Measurements from ENCODE around the gene CDH12. TPM values are rescaled to one million over a fixed set of nuclear protein-coding genes. Genes with fewer than 3 reads are reported as not detected.

Gene CDH12
- total RNA-seq, 2 donors from 2014 or later = 0.90 to 1.9 TPM

DNA sequence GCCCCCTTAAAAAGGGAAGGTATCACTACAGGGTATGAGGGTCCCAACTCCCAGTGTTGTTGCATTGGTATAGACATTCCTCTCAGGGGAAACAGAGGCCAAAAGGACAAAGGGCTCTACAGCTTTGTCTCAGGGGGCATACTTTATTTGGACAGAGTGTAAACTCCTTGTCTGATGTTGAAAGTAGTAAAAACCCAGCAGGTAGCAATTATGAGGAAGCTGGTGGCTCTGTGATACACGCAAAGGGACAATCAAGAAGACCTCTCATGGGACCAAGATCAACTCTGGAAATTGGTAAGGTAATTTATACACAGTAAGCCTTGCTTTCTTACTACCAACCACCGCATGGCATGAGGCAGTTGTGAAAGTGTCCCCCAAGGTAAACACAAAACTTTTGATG is 764.6 kb downstream of the CDH12 start:
- H3K27ac Mint-ChIP-seq = no peak overlapping the region
- Histone ChIP-seq H3K9ac (ENCODE audit: extremely low read depth, low read length, poor library complexity, severe bottlenecking) (no peak overlapping the region), H3K27ac (ENCODE audit: low read depth, low read length) (no peak overlapping the region), H3K4me1 (ENCODE audit: control insufficient read depth, insufficient read depth, low read length) (peaks cover 12% of the 10 kb centered on the region), H3K36me3 (ENCODE audit: control insufficient read depth, insufficient read depth, low read length) (no peaks in the 10 kb centered on the region), H3K9me3 (ENCODE audit: control insufficient read depth, low read length) (peaks cover 8% of the 10 kb centered on the region), H3K4me3 (ENCODE audit: low read length) (no peak overlapping the region), H3K27me3 (ENCODE audit: control insufficient read depth, insufficient read depth, low read length, poor library complexity, severe bottlenecking) (no peaks in the 10 kb centered on the region)
- H3K4me1 Mint-ChIP-seq = peaks cover 8% of the 10 kb centered on the region
- H3K36me3 Mint-ChIP-seq (ENCODE audit: low read depth) = no peaks in the 10 kb centered on the region
- H3K27me3 Mint-ChIP-seq (ENCODE audit: insufficient read depth) = no peaks in the 10 kb centered on the region
- no peak for DNase-seq
- H3K4me3 Mint-ChIP-seq = no peak overlapping the region
- WGBS, 2 experiments (ENCODE audit: insufficient coverage in 1 of 2, insufficient read length in 1 of 2) = 86 to 91% methylated on average over 1 to 2 of the region's 2 CpGs
- peaks cover 4% of the 10 kb centered on the region for H3K9me3 Mint-ChIP-seq
- TF ChIP-seq, protein P1, sequence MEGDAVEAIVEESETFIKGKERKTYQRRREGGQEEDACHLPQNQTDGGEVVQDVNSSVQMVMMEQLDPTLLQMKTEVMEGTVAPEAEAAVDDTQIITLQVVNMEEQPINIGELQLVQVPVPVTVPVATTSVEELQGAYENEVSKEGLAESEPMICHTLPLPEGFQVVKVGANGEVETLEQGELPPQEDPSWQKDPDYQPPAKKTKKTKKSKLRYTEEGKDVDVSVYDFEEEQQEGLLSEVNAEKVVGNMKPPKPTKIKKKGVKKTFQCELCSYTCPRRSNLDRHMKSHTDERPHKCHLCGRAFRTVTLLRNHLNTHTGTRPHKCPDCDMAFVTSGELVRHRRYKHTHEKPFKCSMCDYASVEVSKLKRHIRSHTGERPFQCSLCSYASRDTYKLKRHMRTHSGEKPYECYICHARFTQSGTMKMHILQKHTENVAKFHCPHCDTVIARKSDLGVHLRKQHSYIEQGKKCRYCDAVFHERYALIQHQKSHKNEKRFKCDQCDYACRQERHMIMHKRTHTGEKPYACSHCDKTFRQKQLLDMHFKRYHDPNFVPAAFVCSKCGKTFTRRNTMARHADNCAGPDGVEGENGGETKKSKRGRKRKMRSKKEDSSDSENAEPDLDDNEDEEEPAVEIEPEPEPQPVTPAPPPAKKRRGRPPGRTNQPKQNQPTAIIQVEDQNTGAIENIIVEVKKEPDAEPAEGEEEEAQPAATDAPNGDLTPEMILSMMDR (conservative IDR thresholded peaks at IDR 0.05) = no peak

DNA sequence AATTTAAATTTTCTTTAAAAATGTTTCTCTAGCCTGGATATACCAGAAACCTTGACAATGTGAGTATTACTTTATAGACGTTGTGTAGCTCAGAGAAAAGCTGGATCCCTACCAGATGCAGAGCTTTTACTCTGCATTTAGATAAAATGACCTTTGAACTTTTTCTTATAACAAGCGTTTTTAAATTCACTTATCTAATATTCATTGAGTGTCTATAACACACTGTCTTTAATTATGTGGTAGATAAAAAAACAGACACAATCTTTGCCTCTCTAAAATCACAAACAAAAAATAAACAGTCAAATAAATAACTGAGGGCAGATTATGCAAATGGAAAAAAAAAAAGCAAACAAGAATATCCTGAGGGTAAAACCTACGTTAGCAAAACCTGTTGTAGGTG is 773.6 kb downstream of the CDH12 start:
- Mint-ChIP-seq H3K4me3 (no peak overlapping the region), H3K4me1 (no peaks in the 10 kb centered on the region), H3K9me3 (no peaks in the 10 kb centered on the region), H3K36me3 (ENCODE audit: low read depth) (no peaks in the 10 kb centered on the region), H3K27me3 (ENCODE audit: insufficient read depth) (no peaks in the 10 kb centered on the region), H3K27ac (no peak overlapping the region)
- no peaks in the 10 kb centered on the region for H3K36me3 ChIP-seq (ENCODE audit: control insufficient read depth, insufficient read depth, low read length)
- no peak overlapping the region for H3K9ac ChIP-seq (ENCODE audit: extremely low read depth, low read length, poor library complexity, severe bottlenecking)
- no peak overlapping the region for H3K27ac ChIP-seq (ENCODE audit: low read depth, low read length)
- TF ChIP-seq, protein P1 (conservative IDR thresholded peaks at IDR 0.05) = no peak
- H3K27me3 ChIP-seq (ENCODE audit: control insufficient read depth, insufficient read depth, low read length, poor library complexity, severe bottlenecking) = no peaks in the 10 kb centered on the region
- H3K9me3 ChIP-seq (ENCODE audit: control insufficient read depth, low read length) = no peaks in the 10 kb centered on the region
- H3K4me3 ChIP-seq (ENCODE audit: low read length) = no peak overlapping the region
- no peak for DNase-seq
- WGBS, 2 experiments (ENCODE audit: insufficient coverage in 1 of 2, insufficient read length in 1 of 2) = 71 to 87% methylated on average over 1 to 2 of the region's 3 CpGs
- no peaks in the 10 kb centered on the region for H3K4me1 ChIP-seq (ENCODE audit: control insufficient read depth, insufficient read depth, low read length)

DNA sequence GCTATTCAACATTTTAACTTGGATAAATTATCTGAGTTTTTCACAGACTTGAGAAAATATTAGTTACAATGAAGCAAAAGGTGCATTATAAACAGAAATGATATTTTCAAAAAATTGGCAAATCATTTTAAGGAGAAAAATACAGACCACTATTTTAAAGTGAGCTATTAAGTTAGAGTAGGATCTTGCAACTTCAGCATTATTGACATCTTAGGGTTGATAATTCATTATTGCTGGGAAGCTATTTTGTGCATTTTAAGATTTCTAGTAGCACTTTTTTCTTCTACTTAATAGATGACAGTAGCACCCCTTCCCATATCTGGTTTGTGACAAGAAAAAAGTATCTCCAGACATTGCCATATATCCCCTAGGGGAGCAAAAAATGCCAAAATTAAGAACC is 774.1 kb downstream of the CDH12 start:
- no peaks in the 10 kb centered on the region for H3K4me1 Mint-ChIP-seq
- H3K27ac Mint-ChIP-seq = no peak overlapping the region
- no peaks in the 10 kb centered on the region for H3K36me3 Mint-ChIP-seq (ENCODE audit: low read depth)
- H3K9ac ChIP-seq (ENCODE audit: extremely low read depth, low read length, poor library complexity, severe bottlenecking) = no peak overlapping the region
- TF ChIP-seq, protein P1 (conservative IDR thresholded peaks at IDR 0.05) = no peak
- H3K27me3 Mint-ChIP-seq (ENCODE audit: insufficient read depth) = peaks cover 4% of the 10 kb centered on the region
- DNase-seq = no peak
- no peaks in the 10 kb centered on the region for H3K27me3 ChIP-seq (ENCODE audit: control insufficient read depth, insufficient read depth, low read length, poor library complexity, severe bottlenecking)
- H3K9me3 ChIP-seq (ENCODE audit: control insufficient read depth, low read length) = no peaks in the 10 kb centered on the region
- no peaks in the 10 kb centered on the region for H3K36me3 ChIP-seq (ENCODE audit: control insufficient read depth, insufficient read depth, low read length)
- no peaks in the 10 kb centered on the region for H3K9me3 Mint-ChIP-seq
- no peak overlapping the region for H3K4me3 Mint-ChIP-seq
- H3K4me1 ChIP-seq (ENCODE audit: control insufficient read depth, insufficient read depth, low read length) = no peaks in the 10 kb centered on the region
- H3K4me3 ChIP-seq (ENCODE audit: low read length) = no peak overlapping the region
- H3K27ac ChIP-seq (ENCODE audit: low read depth, low read length) = no peak overlapping the region

Data from endodermal cell (in vitro differentiated cells).